ENCODE data around the gene C1QTNF5.

The C1QTNF5 gene

GRCh38 chr11:119290894-119291497 is 49.7 kb downstream of the C1QTNF5 start:
- no peak overlapping the region for H3K4me3 ChIP-seq (replicated peaks in 1 of 2; ENCODE audit: low read depth in 2 of 2, low read length in 2 of 2)
- TF ChIP-seq CTCF (IDR thresholded peaks at IDR 0.05; ENCODE audit: low read depth, low read length), result no peak
- no peak for DNase-seq (ENCODE audit: low read depth in 2 of 2)

All from cardiac fibroblast (primary cell).